ENCODE data around the gene SIPA1L3.

Gene SIPA1L3

DNA sequence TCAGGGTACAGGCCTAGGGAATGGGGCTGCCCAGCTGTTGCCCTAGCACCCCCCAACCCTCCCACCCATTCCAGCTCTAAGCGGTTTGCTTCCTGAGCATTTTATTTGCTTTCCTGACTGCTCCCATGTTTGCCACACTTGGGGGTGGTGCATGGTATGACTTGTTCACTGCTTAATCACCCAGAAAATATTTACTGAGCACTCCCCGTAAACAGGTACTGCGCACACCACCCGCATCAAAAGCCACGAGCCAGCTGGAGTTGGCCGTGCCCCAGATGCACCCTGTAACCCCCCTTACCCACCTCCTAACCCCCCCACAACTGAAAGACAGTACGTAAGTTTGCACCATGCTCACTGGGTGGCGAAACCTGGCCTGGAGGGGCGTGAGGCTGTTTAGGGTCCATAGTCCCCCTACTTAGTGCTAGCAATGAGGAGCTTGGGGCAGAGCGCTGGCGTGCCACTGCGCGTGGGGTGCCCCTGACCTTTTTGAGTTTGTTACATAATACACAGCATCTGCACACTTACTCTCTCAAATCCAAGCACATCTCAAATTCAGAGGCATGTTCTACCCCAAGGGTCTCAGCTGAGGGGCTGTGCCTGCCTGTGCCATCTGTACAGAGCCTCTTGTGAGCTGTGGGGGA lies 287.2 kb downstream of the SIPA1L3 start:
- H3K4me1 ChIP-seq (ENCODE audit: control insufficient read depth, insufficient read depth, low read length) = no peaks in the 10 kb centered on the region
- no peak overlapping the region for H3K27ac ChIP-seq (ENCODE audit: extremely low read depth, low read depth, low read length)
- H3K4me3 ChIP-seq (ENCODE audit: low read depth, low read length) = no peak overlapping the region
- no peaks in the 10 kb centered on the region for H3K9me3 ChIP-seq (ENCODE audit: control insufficient read depth, insufficient read depth, low read depth, low read length)
- peaks cover 0 to 4% of the 10 kb centered on the region in 2 experiments; a peak in 1 of 3 replicates for H3K36me3 ChIP-seq (ENCODE audit: control insufficient read depth in 2 of 2, insufficient read depth in 1 of 2, low read length in 2 of 2)
- TF ChIP-seq ZNF416 (tag by site-specific recombination; IDR thresholded peaks at IDR 0.05) (no peak), ZFP37 (tag by site-specific recombination; IDR thresholded peaks at IDR 0.05) (no peak)
- ChIA-PET CTCF (interaction anchor here (0.6 to 1.0 kb wide), 3 partner anchors 31 to 327 kb away, joined by 3 to 4 read pairs (median 3); no protein-coding TSS in a partner anchor), POLR2A (no interaction called here)

DNA sequence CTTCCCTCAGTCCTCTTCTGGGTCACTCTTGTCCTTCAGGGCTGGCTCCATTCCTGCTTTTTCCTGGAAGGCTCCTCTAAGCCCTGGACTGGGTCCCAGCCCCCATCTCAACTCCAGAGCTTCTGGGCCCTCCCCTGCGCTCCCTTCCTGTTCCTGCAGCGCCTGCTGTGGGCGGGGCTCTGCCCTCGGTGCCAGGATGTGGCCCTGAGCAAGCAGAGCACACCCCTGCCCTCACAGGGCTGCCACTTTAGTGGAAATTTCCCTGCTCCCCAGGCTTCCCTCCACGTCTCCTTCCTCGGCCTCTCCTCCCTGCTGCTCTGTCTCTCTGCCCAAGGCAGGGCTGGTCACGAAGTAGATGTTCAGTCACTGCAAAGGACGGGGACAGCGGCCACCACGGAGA lies 288.2 kb downstream of the SIPA1L3 start:
- CTCF ChIA-PET = interaction anchor here (0.8 kb wide), 2 partner anchors 30 to 55 kb away, joined by 3 to 4 read pairs; no protein-coding TSS in a partner anchor
- TF ChIP-seq, protein P1, sequence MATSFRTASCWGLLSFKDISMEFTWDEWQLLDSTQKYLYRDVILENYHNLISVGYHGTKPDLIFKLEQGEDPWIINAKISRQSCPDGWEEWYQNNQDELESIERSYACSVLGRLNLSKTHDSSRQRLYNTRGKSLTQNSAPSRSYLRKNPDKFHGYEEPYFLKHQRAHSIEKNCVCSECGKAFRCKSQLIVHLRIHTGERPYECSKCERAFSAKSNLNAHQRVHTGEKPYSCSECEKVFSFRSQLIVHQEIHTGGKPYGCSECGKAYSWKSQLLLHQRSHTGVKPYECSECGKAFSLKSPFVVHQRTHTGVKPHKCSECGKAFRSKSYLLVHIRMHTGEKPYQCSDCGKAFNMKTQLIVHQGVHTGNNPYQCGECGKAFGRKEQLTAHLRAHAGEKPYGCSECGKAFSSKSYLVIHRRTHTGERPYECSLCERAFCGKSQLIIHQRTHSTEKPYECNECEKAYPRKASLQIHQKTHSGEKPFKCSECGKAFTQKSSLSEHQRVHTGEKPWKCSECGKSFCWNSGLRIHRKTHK (tag by site-specific recombination; IDR thresholded peaks at IDR 0.05) = no peak
- TF ChIP-seq, protein P2, sequence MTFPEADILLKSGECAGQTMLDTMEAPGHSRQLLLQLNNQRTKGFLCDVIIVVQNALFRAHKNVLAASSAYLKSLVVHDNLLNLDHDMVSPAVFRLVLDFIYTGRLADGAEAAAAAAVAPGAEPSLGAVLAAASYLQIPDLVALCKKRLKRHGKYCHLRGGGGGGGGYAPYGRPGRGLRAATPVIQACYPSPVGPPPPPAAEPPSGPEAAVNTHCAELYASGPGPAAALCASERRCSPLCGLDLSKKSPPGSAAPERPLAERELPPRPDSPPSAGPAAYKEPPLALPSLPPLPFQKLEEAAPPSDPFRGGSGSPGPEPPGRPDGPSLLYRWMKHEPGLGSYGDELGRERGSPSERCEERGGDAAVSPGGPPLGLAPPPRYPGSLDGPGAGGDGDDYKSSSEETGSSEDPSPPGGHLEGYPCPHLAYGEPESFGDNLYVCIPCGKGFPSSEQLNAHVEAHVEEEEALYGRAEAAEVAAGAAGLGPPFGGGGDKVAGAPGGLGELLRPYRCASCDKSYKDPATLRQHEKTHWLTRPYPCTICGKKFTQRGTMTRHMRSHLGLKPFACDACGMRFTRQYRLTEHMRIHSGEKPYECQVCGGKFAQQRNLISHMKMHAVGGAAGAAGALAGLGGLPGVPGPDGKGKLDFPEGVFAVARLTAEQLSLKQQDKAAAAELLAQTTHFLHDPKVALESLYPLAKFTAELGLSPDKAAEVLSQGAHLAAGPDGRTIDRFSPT (tag by site-specific recombination; IDR thresholded peaks at IDR 0.05) = 0 out of 2 replicates have a peak, but pooled peaks have one; percentile 12
- POLR2A ChIA-PET = no interaction called here
- Histone ChIP-seq H3K4me3 (ENCODE audit: low read depth, low read length) (no peak overlapping the region), H3K36me3 (ENCODE audit: control insufficient read depth in 2 of 2, insufficient read depth in 1 of 2, low read length in 2 of 2) (peaks cover 0 to 8% of the 10 kb centered on the region in 2 experiments; a peak in 1 of 3 replicates), H3K27ac (ENCODE audit: extremely low read depth, low read depth, low read length) (no peak overlapping the region), H3K4me1 (ENCODE audit: control insufficient read depth, insufficient read depth, low read length) (no peaks in the 10 kb centered on the region), H3K9me3 (ENCODE audit: control insufficient read depth, insufficient read depth, low read depth, low read length) (no peaks in the 10 kb centered on the region)

DNA sequence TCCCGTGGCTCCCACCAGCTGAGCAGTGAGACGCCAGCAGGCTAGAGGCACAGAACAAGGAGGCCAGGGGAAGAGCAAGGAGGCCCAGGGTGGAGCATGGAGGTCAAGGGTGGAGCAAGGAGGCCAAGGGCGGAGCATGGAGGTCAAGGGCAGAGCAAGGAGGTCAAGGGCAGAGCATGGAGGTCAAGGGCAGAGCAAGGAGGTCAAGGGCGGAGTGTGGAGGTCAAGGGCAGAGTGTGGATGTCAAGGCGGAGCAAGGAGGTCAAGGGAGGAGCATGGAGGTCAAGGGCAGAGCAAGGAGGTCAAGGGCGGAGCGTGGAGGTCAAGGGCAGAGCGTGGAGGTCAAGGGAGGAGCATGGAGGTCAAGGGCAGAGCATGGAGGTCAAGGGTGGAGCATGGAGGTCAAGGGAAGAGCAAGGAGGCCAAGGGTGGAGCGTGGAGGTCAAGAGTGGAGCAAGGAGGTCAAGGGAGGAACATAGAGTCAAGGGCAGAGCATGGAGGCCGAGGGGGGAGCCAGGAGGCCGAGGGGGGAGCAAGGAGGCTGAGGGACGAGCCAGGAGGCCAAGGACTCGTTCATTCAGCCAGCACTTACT lies 289.3 kb downstream of the SIPA1L3 start:
- H3K4me3 ChIP-seq (ENCODE audit: low read depth, low read length) = no peak overlapping the region
- POLR2A ChIA-PET = no interaction called here
- H3K9me3 ChIP-seq (ENCODE audit: control insufficient read depth, insufficient read depth, low read depth, low read length) = no peaks in the 10 kb centered on the region
- no peak overlapping the region for H3K27ac ChIP-seq (ENCODE audit: extremely low read depth, low read depth, low read length)
- H3K4me1 ChIP-seq (ENCODE audit: control insufficient read depth, insufficient read depth, low read length) = no peaks in the 10 kb centered on the region
- H3K36me3 ChIP-seq (ENCODE audit: control insufficient read depth in 2 of 2, insufficient read depth in 1 of 2, low read length in 2 of 2) = peaks cover 0 to 13% of the 10 kb centered on the region in 2 experiments; a peak in 1 of 3 replicates
- CTCF ChIA-PET = interaction anchor here (0.8 kb wide), 1 partner anchor 54 kb away, joined by 3 read pairs; no protein-coding TSS in a partner anchor
- TF ChIP-seq, protein P3, sequence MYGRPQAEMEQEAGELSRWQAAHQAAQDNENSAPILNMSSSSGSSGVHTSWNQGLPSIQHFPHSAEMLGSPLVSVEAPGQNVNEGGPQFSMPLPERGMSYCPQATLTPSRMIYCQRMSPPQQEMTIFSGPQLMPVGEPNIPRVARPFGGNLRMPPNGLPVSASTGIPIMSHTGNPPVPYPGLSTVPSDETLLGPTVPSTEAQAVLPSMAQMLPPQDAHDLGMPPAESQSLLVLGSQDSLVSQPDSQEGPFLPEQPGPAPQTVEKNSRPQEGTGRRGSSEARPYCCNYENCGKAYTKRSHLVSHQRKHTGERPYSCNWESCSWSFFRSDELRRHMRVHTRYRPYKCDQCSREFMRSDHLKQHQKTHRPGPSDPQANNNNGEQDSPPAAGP (tag by site-specific recombination; IDR thresholded peaks at IDR 0.05) = no peak
- TF ChIP-seq ZNF777 (tag by site-specific recombination; IDR thresholded peaks at IDR 0.05; ENCODE audit: borderline replicate concordance) (no peak), ZNF248 (tag by site-specific recombination; IDR thresholded peaks at IDR 0.05) (no peak), ZSCAN23 (tag by site-specific recombination; IDR thresholded peaks at IDR 0.05) (no peak), ZNF175 (tag by site-specific recombination; IDR thresholded peaks at IDR 0.05) (no peak), BCL11B (tag by site-specific recombination; IDR thresholded peaks at IDR 0.05; ENCODE audit: low read depth) (peak; percentile 99), ZNF571 (tag by site-specific recombination; IDR thresholded peaks at IDR 0.05) (no peak), ZNF211 (tag by site-specific recombination; IDR thresholded peaks at IDR 0.05; ENCODE audit: low read depth) (no peak), KLF8 (tag by site-specific recombination; IDR thresholded peaks at IDR 0.05) (peak; percentile 75; the same call in 1 of the 2 replicates), MEIS1 (CRISPR knock-in tag; IDR thresholded peaks at IDR 0.05; ENCODE audit: borderline replicate concordance) (no peak), KLF1 (tag by site-specific recombination; IDR thresholded peaks at IDR 0.05) (peak; percentile 40), ZNF16 (tag by site-specific recombination; IDR thresholded peaks at IDR 0.05; ENCODE audit: low read depth) (no peak)
- TF ChIP-seq, protein P4, sequence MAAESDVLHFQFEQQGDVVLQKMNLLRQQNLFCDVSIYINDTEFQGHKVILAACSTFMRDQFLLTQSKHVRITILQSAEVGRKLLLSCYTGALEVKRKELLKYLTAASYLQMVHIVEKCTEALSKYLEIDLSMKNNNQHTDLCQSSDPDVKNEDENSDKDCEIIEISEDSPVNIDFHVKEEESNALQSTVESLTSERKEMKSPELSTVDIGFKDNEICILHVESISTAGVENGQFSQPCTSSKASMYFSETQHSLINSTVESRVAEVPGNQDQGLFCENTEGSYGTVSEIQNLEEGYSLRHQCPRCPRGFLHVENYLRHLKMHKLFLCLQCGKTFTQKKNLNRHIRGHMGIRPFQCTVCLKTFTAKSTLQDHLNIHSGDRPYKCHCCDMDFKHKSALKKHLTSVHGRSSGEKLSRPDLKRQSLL (tag by site-specific recombination; IDR thresholded peaks at IDR 0.05) = no peak
- TF ChIP-seq, protein P5, sequence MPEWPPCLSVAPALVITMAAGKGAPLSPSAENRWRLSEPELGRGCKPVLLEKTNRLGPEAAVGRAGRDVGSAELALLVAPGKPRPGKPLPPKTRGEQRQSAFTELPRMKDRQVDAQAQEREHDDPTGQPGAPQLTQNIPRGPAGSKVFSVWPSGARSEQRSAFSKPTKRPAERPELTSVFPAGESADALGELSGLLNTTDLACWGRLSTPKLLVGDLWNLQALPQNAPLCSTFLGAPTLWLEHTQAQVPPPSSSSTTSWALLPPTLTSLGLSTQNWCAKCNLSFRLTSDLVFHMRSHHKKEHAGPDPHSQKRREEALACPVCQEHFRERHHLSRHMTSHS (tag by site-specific recombination; IDR thresholded peaks at IDR 0.05) = no peak
- TF ChIP-seq, protein P6, sequence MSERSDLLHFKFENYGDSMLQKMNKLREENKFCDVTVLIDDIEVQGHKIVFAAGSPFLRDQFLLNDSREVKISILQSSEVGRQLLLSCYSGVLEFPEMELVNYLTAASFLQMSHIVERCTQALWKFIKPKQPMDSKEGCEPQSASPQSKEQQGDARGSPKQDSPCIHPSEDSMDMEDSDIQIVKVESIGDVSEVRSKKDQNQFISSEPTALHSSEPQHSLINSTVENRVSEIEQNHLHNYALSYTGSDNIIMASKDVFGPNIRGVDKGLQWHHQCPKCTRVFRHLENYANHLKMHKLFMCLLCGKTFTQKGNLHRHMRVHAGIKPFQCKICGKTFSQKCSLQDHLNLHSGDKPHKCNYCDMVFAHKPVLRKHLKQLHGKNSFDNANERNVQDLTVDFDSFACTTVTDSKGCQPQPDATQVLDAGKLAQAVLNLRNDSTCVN (tag by site-specific recombination; optimal IDR thresholded peaks at IDR 0.05) = peak; percentile 25
